Measurements from ENCODE around the gene PUSL1. TPM values are rescaled to one million over a fixed set of nuclear protein-coding genes. Genes with fewer than 3 reads are reported as not detected.

The PUSL1 gene
- polyA plus RNA-seq, 6 donors from 2014 or later = 7.2 to 17.2 (median 11.9) TPM

DNA sequence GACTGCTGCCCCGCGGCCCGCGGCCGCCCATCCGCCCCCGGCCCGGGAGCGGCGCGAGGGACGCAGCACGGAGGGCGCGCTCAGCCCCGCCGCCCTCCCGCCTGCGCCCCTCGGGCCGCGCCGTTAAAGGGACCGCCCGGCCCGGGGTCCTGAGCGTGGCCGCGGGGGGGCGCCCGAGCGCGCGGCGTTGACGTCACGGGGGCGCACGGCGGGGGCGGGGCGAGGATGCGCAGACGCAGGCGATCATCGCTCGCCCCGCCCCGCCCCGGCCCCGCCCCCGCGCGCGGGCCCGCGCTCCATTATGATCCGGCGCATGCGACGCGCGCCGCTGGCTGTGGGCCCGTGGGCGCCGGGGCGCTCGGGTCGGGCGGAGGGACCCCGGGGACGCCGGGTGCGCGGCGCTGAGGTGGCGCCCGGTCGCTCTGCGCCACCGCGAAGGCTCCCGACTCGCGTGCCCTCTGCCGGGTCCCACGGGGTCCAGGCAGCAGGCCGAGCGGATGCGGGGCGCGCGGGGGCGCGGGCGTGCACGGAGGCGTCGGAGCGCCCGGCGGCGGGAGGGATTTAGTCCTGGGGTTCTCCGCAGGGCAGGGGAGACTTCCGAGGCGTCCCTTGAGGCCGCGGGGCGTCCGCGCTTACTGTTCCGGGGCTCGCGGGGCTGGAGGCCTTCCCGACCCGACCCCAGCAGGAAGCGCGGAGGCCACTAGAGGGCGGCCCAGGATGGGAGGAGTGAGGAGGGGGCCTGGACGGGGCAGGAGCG is 41.0 kb downstream of the PUSL1 start, which contains the start of gene DVL1:
DVL1 (minus strand) TSS at position 163 of the 757 bp plus-strand sequence. CDS start 353 bp downstream, outside the sequence.
- Mint-ChIP-seq H3K4me1 (peaks cover 19 to 36% (median 27%) of the 10 kb centered on the region in 3 donors), H3K9me3 (no peaks in the 10 kb centered on the region), H3K36me3 (no peaks in the 10 kb centered on the region), H3K27ac (peak within 1 kb of the TSS in 5 of 6 donors; percentile 32 to 78 (median 56)), H3K4me3 (peak within 1 kb of the TSS; percentile 74 to 90 (median 78)), H3K27me3 (peaks cover 8 to 25% (median 11%) of the 10 kb centered on the region in 3 donors)
- DNase-seq = peak; percentile 77
- peak; percentile 79 to 83 for ATAC-seq (ENCODE audit: low read depth in 2 of 2)

DNA sequence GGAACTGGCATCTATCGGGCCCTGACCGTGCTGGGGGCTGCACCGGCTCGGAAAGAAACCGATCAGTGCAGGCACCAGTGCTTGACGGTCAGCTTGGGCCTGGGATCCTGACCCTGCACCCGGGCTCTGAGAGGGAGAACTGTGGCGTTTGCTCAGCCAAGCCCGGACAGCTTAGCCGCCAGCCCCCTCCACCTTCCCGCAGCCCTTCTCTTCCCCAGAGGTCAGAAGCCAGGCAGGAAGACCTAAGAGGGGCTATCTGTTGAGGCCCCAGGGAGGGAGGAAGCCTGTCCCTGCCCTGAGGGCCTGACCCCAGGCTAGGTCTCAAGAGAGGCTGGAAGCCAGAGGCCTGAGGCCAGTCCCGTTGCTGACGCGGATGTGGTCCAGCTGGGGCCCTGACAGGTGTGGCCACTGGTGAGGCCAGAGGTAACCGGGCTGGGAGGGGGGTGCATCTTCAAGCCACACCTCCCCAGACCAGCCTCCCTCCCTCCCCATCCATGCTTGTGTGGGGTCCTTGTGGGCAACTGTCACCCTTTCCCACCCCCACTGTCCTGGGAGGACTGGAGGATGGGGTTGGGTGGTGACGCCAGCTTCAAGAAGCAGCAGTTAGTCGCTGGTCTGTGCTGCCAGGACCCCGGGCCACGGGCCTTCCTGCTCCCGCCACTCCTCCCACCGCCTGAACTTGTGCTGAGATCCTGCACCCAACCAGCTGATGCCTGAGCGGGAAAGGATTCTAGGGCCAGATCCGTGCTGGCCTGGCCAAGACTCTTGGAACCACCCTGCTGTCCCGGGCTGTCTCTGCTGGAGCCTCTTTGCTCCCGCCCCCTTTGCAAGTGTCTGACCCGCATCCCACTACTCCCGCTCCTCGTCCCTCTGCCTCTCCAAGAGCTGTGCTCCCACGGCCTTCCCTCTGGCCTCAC is 43.4 kb downstream of the PUSL1 start:
- peaks cover 8 to 25% (median 11%) of the 10 kb centered on the region in 3 donors for H3K27me3 Mint-ChIP-seq
- DNase-seq (no peak), ATAC-seq (ENCODE audit: low read depth in 2 of 2) (no peak)
- H3K9me3 Mint-ChIP-seq = no peaks in the 10 kb centered on the region
- peak overlapping the region; percentile 65 to 87 (median 74) for H3K4me3 Mint-ChIP-seq
- peak overlapping the region in 5 of 6 donors; percentile 6 to 87 (median 78) for H3K27ac Mint-ChIP-seq
- H3K4me1 Mint-ChIP-seq = peaks cover 20 to 41% (median 25%) of the 10 kb centered on the region in 3 donors
- no peaks in the 10 kb centered on the region for H3K36me3 Mint-ChIP-seq

- DNase-seq = peak; percentile 29
- Mint-ChIP-seq H3K4me3 (peak overlapping the region; percentile 22 to 87 (median 70)), H3K27ac (peak overlapping the region in 1 of 6 donors; percentile 56), H3K27me3 (peaks cover 8 to 37% (median 21%) of the 10 kb centered on the region in 3 donors), H3K4me1 (peaks cover 18 to 36% (median 19%) of the 10 kb centered on the region in 3 donors), H3K9me3 (no peaks in the 10 kb centered on the region), H3K36me3 (no peaks in the 10 kb centered on the region)
- ATAC-seq (ENCODE audit: low read depth in 2 of 2) = peak in 1 of 2 donors; percentile 16
These were observed 44.5 kb downstream of the PUSL1 start for GRCh38 chr1:1352786-1353388.

DNA sequence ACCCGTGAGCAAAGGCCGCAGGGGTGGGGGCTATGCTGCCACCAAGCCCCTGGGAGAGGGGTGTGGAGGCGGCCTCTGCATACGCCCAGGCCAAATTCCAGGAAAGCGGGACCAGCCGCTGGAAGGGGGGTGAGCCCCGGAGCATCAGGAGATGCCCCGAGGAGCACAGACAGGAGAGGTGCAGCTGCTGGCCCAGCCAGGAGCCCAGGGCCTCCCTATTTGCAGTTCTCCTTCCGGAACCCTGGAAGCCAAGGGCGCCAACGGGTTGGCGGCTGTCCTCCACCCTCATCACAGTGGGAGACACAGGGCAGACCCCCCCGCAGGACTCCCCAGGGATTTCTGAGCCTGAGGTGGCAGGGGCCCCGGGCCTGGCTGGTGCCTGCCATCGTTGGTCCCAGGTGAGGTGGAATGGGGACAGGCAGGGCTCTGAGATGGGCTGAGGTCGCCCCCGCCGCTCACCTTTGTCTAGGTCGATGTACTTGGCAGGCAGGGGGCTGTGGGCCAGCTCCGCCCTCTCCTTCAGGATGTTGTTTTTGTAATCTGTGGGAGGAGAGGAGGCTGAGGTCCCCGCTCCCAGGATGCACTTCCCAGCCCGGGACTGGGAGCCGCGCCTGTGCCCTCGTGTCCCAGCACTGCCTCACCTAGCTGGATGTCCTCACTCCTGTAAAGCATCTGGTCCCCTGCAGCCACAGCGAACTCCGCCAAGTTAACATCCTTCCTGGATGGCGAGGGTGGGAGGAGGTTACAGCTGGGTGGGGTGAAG is 45.2 kb downstream of the PUSL1 start:
- no peaks in the 10 kb centered on the region for H3K36me3 Mint-ChIP-seq
- DNase-seq (no peak), ATAC-seq (ENCODE audit: low read depth in 2 of 2) (no peak)
- peak overlapping the region in 6 of 8 donors; percentile 8 to 71 (median 28) for H3K4me3 Mint-ChIP-seq
- no peaks in the 10 kb centered on the region for H3K9me3 Mint-ChIP-seq
- H3K27ac Mint-ChIP-seq = peak overlapping the region in 2 of 6 donors; percentile 32 to 56
- peaks cover 16 to 30% (median 19%) of the 10 kb centered on the region in 3 donors for H3K4me1 Mint-ChIP-seq
- H3K27me3 Mint-ChIP-seq = peaks cover 8 to 43% (median 28%) of the 10 kb centered on the region in 3 donors

- H3K36me3 Mint-ChIP-seq = no peaks in the 10 kb centered on the region
- peaks cover 20 to 36% (median 23%) of the 10 kb centered on the region in 3 donors for H3K4me1 Mint-ChIP-seq
- peak overlapping the region in 1 of 6 donors; percentile 89 for H3K27ac Mint-ChIP-seq
- H3K4me3 Mint-ChIP-seq = peak overlapping the region in 6 of 8 donors; percentile 5 to 66 (median 40)
- peaks cover 15 to 53% (median 38%) of the 10 kb centered on the region in 3 donors for H3K27me3 Mint-ChIP-seq
- DNase-seq = no peak
- no peaks in the 10 kb centered on the region for H3K9me3 Mint-ChIP-seq
- peak in 1 of 2 donors; percentile 15 for ATAC-seq (ENCODE audit: low read depth in 2 of 2)
These were observed 46.2 kb downstream of the PUSL1 start for GRCh38 chr1:1354271-1355247.

DNA sequence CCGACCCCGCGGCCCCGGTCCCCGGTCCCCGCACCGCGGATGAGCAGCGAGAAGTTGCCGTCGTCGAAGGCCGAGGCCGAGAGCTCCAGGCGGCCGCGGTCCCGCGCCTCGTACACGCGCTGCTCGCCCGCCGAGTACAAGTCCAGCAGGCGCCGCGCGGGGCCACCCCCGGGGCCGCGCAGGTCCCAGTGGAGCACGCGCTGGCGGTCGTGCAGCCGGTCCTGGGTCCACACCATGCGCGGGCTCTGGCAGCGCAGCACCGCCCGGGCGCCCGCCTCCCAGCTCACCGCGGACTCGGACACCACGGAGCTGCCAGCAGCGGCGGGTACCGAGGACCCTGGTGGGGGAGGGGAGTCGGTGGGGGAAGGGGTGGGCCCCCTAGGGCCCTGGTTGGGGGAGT is 47.0 kb downstream of the PUSL1 start:
- H3K27me3 Mint-ChIP-seq = peaks cover 15 to 58% (median 42%) of the 10 kb centered on the region in 3 donors
- H3K4me3 Mint-ChIP-seq = no peak overlapping the region
- H3K27ac Mint-ChIP-seq = no peak overlapping the region
- ATAC-seq (ENCODE audit: low read depth in 2 of 2) (no peak), DNase-seq (no peak)
- H3K4me1 Mint-ChIP-seq = peaks cover 20 to 36% (median 23%) of the 10 kb centered on the region in 3 donors
- H3K9me3 Mint-ChIP-seq = no peaks in the 10 kb centered on the region
- H3K36me3 Mint-ChIP-seq = no peaks in the 10 kb centered on the region

DNA sequence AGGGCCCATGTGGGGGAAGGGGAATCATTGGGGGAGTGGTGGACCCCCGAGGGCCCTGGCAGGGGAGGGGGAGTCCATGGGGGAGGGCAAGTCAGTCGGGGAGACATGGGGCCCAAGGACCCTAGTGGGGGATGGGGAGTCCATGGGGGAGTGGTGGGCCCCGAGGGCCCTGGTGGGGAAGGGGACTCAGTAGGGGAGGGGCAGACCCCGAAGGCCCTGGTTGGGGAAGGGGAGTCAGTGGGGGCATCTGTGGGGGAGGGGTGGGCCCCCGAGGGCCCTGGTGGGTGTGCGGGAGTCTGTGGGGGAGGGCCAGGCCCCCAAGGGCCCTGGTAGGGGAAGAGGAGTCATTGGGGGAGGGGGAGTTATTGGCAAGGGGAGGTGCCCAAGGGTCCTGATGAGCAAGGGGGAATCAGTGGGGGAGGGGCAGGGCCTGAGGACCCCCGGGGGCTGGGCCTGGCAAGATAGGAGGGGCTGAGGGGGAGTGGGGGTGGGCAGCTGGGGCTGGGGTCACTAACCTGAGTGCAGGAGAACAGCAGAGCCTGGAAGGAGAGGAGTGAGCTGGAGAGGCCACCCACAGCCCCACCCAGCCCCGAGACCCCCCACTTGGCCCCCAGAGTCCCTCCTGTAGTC is 47.9 kb downstream of the PUSL1 start:
- H3K4me1 Mint-ChIP-seq = peaks cover 20 to 36% (median 28%) of the 10 kb centered on the region in 3 donors
- H3K4me3 Mint-ChIP-seq = peak overlapping the region in 1 of 8 donors; percentile 5
- no peak for ATAC-seq (ENCODE audit: low read depth in 2 of 2)
- H3K27me3 Mint-ChIP-seq = peaks cover 22 to 66% (median 51%) of the 10 kb centered on the region in 3 donors
- peaks cover 0 to 8% of the 10 kb centered on the region in 2 donors for H3K36me3 Mint-ChIP-seq
- no peak overlapping the region for H3K27ac Mint-ChIP-seq
- DNase-seq = no peak
- H3K9me3 Mint-ChIP-seq = no peaks in the 10 kb centered on the region

DNA sequence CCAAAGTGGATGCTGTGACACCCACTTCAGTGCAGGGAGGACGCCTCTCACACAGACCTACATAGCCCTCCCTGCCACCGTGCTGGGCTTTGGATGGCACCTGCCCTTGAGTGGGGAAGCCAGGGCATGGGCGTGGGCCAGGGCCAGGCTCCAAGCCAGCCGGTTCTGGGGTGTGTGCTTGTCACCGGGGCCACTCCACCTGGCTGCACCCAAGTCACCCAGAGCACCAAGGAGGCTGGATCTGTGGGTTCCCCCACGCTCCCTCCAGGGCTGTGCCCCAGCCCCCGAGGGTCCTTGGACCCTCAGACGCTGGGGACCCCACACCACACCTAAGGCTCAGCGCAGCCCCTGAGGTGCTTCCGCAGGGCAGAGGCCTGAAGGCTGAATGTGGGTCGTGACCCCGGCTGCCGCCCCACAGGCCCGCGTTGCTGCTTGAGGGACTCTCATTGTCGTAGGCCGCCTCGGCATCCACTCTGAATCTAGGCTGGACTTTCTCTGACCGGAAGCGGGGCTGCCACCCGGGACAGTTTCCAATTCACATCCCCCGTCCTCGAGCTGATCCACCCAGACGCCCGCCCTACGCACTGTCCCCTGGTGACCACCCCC is 48.5 kb downstream of the PUSL1 start:
- no peak overlapping the region for H3K4me3 Mint-ChIP-seq
- ATAC-seq (ENCODE audit: low read depth in 2 of 2) (no peak), DNase-seq (no peak)
- peaks cover 0 to 8% of the 10 kb centered on the region in 2 donors for H3K36me3 Mint-ChIP-seq
- H3K4me1 Mint-ChIP-seq = peaks cover 20 to 34% (median 27%) of the 10 kb centered on the region in 3 donors
- no peak overlapping the region for H3K27ac Mint-ChIP-seq
- H3K27me3 Mint-ChIP-seq = peaks cover 23 to 69% (median 52%) of the 10 kb centered on the region in 3 donors
- no peaks in the 10 kb centered on the region for H3K9me3 Mint-ChIP-seq

DNA sequence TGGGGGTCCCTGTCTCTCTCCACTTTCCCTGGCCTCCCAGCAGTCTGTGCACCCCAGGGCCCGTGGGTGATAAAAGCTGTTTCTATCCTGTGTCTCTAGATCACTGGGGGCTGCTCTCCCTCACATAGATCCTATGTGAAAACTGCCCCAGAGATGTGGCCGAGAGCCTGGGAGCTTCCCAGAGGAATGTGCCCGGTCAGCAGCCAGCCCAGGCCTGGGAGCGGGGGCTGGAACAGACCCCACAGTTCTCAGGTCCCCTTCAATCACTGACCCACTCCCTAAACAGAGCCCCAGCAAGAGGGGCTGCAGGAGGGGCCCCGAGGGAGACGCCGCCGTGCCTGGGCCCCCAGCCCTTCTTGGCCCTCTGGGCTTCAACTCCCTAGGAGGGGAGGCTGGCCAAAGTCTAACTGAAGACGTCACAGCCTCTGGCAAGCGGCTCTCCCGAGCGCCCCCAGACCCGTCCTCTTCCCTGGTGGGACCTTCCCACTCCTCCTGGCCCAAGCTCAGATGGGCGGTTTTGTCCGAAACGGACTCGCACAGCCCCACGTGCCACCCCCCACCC is 49.6 kb downstream of the PUSL1 start:
- H3K27ac Mint-ChIP-seq = no peak overlapping the region
- no peak for ATAC-seq (ENCODE audit: low read depth in 2 of 2)
- peaks cover 0 to 8% of the 10 kb centered on the region in 2 donors for H3K36me3 Mint-ChIP-seq
- peaks cover 10 to 23% (median 17%) of the 10 kb centered on the region in 3 donors for H3K4me1 Mint-ChIP-seq
- DNase-seq = no peak
- H3K9me3 Mint-ChIP-seq = no peaks in the 10 kb centered on the region
- peaks cover 20 to 64% (median 45%) of the 10 kb centered on the region in 3 donors for H3K27me3 Mint-ChIP-seq
- no peak overlapping the region for H3K4me3 Mint-ChIP-seq

DNA sequence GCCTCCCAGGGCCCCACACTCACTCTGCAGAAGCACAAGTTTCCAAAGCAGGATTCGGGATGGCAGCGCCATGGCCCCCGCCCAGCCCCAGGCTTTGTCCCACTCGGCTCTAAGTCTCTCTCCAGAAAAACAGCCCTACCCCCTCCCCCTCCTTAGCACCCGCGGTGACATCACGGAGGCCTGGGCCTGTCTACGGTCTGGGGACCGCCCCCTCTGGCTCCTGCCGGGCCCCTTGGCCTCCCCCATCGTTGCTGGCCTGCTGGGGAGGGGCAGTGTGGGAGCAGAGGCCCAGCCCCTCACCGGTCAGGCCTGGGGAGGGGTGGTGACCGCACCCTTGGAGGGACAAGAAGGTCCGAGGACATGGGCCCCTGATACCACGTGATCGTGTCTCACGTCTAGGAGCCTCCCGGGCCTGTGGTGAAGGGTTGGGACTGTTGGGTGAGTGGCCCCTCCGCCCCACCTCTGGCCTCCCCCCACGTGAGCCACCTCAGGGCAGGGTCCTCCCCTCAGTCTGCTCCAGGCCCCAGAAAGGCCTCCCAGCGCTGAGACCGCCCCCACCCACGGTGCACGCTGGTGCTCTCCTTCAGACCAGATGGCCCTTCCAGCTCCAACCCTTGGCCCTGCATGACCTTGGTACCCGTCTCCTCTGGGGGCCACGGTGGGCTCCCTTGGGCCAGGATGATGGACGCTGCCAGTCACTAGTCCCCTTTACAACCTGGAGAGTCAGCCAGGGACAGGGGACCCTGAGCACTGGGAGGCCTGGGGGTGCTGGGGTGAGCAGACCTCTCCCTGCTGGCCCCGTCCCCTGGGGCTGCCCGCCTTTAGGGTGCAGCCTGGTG is 50.3 kb downstream of the PUSL1 start, which contains the start of gene MXRA8:
MXRA8 (minus strand) TSS at position 123 of the 839 bp plus-strand sequence; CDS start at position 72, 51 bp downstream.
- DNase-seq = no peak
- ATAC-seq (ENCODE audit: low read depth in 2 of 2) = no peak
- Mint-ChIP-seq H3K36me3 (peaks cover 0 to 8% of the 10 kb centered on the region in 2 donors), H3K4me1 (peaks cover 5 to 16% (median 15%) of the 10 kb centered on the region in 3 donors), H3K4me3 (peak within 1 kb of the TSS in 1 of 8 donors; percentile 30), H3K27ac (no peak within 1 kb of the TSS), H3K27me3 (peaks cover 20 to 57% (median 41%) of the 10 kb centered on the region in 3 donors), H3K9me3 (no peaks in the 10 kb centered on the region)
